Effector CD4-positive, alpha-beta T cell (primary cell): Measurements from ENCODE around the gene ZNF831.
A peak's percentile ranks its signal among the peaks of the same experiment; 100 is the strongest.

Source experiments
- DNase-seq: peaks from one replicate; pipeline ENCODE4 v3.0.0-alpha.2; 2020

The ZNF831 gene

DNA sequence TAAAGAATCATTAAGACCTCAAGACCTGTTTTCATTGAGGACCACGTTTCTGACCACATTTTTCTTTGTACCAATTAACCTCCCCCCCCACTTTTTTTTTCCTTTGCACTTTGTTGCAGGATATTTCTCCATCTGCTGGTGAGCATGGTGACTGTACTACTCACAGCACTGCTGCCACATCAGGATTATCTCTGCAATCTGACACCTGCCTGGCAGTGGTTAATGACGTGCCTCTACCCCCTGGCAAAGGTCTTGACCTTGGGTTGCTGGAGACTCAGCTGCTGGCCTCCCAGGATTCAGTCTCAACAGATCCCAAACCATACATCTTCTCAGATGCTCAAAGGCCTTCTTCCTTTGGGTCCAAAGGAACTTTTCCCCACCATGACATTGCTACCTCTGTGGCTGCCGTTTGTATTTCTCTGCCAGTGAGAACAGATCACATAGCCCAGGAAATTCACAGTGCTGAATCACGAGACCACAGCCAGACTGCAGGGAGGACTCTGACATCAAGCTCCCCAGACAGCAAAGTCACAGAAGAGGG lies 90.2 kb downstream of the ZNF831 start:
- peak; percentile 5 for DNase-seq

DNA sequence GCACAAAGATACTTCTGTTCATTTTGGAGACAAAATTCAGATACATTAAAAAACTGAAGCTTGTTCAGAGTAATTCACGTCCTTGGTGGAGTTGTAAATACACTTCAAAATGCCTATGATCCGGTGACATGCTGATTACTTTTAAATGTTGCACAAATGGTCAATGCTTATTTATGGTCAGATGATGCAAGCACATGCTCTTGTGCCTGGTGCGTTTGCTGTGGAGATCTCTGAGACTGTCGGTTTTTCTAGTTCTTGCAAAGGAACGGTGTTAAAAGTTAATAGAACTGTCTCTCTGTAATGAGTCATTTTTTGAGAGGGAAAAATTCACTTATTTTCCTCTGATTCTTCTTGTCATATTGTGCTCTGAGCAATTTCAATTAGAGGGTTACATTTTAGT lies 91.6 kb downstream of the ZNF831 start:
- no peak for DNase-seq

DNA sequence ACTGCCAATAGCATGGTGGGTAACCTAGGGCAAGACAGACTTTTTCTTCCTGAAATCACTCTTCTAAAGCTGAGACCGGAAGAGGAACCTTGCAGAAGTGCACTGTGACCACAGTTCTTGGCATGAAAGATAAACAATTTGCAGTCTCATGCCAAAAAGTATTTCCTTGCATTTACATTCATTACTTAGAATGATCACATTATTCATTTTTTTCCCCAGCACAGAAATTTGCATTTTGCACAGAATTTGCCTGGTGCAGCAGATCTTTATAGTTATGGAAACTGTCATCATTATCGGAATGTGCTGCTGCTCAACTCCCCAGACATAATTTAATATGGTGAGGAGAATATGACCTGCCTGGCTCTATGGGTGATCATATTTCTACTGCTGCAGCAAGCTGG lies 94.6 kb downstream of the ZNF831 start:
- no peak for DNase-seq

DNA sequence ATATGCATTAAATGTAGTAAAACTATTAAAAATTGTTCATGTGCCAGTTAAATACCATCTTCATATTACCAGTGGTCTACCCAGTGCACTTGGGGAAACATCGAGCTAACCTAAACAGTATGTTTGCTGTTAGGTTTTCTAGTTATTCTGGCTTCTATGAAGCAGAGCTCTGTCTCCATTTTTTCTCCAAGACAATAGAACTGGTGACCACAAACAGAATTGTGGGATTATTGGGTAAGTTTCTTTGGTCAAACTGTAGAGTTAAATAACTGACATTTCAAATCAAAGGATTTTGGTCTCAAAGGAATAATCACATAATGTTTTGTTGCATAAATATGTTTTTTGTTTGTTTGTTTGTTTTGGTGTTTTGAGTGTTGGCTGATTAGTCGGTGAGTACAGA lies 96.3 kb downstream of the ZNF831 start:
- no peak for DNase-seq

DNA sequence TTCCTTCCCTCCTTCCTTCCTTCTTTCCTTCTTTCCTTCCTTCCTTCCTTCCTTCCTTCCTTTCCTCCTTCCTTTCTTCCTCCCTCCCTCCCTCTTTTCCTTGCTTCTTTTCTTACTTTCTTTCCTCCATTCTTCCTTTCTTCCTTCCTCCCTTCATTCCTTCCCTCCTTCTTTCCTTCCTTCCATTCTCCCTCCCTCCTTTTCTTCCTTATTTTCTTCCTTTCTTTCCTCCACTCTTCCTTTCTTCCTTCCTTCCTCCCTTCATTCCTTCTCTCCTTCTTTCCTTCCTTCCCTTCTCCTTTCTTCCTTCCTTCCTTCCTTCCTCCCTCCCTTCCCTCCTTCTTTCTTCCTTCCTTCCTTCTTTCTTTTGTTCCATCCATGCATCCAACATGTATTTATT lies 101.7 kb downstream of the ZNF831 start:
- DNase-seq: no peak

DNA sequence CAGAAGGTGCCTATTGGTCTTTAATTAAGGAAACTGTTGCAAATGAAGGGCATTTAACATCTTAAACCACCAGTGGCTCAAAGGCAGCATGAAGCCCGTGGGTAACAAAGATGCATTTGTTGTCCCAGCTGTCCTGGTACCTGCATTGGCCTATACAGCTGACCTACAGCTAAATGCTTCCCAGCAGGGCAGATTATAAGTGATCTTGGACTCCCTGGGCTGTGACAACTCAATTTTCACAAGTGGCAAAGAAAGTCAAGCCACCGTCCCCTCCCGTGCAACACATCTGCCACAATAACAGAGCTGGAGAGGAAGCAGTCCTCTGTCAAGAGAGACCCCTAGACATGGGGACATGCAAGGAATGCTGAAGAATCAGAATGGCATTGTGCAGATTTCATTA lies 105.2 kb downstream of the ZNF831 start:
- no peak for DNase-seq

DNA sequence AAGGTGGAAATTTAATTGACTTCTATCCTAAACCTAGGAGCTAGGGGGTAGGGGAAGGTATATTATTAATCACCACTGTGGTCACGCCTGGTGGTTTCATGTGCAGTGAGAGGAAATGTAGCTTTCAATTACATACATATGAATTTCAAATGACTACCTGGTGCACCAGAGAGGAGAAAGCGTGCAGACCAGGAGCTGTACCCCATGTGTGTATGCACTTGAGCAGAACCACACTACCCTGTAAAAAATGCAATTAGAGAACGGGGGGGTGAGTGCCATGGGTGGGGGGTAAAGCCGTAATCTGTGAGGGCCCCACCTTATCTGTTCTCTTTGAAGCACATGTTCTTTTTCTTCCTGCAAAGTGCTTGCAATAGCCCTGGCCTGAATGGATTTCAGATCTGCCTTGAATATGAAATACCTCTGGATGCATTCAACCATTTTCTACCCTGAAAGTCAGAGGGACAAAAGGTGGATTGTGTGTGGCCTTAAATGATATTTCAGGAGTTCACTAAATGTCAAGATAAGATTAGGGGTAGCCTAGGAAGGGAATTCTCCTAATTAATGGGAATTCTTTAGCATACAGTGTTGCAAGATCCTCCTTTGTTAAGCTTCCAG lies 105.9 kb downstream of the ZNF831 start:
- DNase-seq: no peak

DNA sequence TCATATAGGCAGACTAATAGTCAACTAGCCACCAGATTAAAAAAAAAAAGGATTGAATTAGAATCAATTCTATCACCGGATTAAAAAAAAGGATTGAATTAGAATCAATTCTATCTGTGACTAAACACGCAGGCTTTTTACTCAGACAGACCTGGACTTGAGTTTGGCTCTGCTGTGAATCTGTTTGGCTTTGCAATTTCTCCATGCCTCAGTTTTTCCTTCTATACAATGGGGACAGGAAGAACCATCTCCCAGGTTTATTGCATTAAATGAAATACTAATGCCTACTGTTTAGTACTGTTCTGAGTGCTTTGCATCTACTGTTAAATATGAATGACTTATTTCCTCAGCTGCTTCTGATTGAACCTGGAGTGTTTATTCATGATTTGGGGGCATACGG lies 106.8 kb downstream of the ZNF831 start:
- DNase-seq: no peak

DNA sequence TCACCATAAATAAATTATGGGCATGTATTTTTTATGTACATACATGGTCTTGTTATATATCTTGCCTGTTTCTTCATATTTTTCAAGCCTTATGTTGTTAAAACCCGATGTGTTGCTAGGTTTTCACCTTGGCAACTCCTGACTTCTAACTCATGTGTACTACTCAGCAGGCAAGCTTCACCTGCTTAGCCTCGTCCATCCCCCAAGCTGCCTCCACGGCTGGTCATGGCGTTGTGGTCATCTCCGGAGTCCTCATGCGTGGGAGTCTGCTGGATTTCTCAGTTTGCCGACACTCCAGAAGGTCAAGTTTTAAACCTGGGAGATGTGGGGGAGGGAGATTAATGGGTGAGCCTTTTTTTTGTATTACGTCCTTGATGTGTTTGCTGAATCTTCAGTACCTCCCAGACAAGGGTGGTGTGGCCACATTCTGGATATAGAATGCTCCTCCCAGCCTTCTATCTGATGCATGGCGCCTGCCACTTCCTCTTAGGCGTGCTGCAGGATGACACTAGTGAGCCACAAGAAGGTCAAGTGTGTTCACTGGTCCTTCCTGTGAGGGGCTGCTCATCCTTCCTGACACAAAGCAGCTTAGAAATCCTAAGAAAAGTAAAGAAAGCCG lies 110.2 kb downstream of the ZNF831 start:
- DNase-seq: no peak

DNA sequence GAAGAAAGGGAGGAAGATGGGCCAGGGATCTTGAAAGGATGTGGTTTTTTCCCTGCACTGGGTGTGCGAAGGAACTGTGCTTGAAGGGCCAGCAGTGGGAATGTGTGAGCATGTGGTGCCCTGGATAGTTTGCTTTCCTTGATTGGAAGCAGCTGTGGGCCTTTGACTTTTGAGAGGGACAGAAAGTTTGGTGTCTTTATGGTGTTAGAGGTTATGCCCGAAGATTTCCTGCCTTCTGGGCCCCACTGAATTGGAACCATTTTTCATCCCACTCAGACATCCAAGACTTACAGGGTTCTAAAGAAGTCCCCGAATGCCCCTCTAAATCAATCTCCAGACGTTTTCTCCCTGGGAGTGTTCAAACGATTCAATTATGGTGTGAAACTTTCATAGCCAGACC lies 113.3 kb downstream of the ZNF831 start:
- no peak for DNase-seq

DNA sequence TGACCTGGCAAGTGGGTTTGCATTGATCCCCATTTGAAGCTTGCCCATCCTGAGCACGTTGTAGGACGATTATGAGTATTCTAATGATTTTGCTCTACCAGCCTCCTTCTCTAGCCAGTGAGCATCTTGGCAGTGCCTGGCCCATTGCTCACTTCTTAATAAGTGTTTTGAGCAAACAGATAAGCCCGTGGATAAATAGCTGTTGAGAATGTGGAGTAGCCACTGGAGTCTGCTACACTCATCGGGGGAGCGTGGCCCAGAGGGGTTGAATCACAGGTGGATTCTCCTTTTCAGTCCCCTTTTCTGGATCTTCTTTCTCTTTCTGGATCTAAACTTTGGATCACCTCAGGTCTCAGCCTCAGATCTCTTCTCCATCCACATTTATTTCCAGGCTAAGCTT lies 120.8 kb downstream of the ZNF831 start:
- no peak for DNase-seq

DNA sequence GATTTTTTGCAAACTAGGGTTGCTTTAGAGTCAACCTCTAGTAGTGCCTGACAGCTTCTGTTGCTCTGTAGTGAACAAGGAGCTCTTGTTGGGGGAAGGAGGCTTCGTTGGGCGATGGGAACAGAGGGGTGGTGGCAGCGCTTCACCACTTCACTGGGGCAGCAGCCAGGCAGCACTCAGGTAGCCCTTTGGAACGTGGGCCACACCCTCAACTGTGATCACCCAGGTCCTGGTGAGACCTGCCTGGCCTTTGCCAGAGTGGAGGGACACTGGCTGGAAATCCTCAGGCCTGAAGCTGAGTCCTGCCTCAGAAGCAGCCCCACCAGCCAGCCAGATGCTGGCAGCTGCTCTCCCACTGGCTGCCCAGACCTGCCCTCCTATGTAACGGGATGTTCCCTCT lies 126.4 kb downstream of the ZNF831 start:
- DNase-seq: no peak

DNA sequence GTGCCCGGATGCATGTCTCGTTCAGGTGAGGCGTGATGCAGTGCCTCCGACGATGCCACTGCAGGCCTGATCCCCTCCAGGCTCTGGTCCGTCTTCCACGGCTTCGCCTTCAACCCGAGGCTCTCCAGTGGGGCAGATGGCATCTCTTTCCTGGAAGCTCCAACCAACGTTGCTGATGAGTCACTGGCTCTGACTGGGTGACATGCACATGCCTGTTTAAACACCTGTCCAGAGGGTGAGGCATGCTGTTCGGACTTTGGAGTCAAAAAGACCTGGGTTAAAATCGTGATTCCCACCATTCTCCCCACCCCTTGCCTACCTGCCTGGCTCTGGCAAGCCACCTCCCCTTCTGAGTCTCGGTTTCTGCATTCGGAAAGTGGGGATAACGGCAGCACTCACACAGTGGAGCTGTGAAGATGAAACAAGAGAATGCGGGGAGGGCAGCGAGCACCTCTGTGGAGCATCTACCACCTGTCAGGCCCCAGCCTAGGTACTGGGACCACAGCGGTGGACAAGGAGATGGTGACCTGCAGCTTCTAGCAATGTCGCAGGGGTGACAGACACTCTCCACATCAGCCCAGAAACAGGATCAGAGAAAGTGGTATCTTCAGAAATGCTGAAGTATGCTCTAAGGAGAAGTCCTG lies 128.2 kb downstream of the ZNF831 start:
- no peak for DNase-seq

DNA sequence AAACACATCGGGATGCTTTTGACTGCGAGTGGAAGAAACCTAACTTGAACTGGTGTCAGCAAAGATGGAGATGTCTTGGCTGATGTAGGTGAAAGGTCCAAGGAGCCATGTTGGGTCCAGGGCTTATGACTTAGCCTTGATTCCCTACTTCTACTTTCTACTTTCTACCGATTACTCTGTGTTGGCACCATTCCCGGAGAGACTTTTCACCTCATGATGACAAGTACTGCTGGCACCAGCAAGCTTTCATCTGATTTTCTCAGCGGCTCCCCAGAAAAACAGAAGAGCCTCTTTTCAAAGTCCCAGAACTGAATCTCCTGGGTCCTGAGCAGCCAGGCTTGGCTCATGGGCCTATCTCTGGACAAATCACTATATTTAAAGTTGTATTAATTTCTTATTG lies 131.9 kb downstream of the ZNF831 start:
- DNase-seq: no peak

DNA sequence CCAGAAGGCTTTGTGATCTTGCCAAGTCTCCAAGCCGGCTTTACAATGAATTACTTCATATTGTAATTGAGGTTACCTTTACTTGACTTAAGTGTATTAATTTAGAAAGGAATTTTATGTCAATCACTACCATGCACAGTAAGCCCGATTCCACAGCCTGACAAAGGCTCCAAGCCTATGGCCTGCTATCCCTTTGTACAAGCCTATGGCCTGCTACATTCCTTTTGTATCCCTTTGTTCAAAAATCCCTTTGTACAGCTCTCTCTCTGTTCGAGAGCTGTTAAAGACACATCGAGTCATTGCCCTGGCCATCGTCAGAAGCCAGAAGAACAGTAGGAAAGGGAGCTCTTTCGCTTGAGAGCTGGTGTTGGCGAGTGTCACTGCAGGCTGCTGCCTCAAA lies 134.1 kb downstream of the ZNF831 start:
- DNase-seq: no peak

DNA sequence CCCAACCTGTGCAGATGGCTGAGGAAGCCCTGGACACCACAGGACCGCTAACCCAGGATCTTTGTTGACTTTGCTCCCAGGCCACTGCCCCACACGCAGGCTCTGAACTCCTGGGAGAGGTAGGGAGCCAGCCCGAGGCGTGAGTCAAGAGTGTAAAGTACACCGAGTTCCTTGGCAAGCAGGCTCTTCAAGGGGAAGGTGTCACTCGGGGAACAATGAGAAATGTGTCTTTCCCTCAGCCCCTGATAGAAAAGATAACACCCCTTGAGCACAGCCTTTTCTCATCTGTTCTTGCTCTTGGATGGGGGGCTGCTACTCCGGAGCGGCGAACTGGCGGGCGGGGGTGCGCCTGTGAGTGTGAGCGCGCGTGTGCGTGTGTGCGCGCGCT lies 136.3 kb downstream of the ZNF831 start:
- no peak for DNase-seq

DNA sequence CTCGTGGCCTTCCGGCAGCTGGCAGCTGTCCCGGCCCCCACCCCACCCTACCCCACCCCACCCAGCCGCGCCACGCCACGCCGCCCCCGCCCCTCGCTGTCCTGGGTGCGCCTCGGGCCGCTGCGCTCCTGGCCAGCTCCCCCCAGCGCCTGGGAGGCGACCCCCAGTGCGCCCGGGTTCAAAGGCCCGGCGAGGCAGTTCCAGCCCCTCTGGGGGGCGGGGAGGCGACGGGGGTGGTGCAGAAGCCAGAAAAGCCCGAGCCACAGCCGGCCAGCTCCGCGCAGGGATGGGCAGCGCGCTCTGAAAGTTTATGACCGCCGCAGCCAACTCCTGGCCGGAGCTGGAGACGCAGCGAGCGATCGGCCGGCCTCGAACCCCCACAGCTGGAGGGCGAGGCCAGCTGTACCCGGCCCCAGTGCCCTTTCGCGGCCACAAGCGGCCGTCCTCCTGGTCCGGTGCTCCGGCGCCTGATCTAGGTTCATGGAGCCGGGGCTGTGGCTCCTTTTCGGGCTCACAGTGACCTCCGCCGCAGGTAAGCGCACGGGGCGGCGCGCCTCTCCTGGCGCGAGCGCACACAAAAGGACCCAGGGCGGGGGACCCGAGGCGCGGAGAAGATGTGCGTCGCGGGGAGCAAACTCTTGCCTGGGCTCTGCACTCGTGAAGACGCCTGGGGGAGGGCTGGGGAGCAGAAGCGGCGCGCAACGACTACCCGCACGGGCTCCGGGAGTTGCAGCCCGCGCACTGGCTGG lies 136.9 kb downstream of the ZNF831 start, which contains the start of gene EDN3:
Gene EDN3, plus strand, starts transcription at position 279 of the 749 bp plus-strand sequence. Its CDS starts 202 bp downstream, at position 481.
- no peak for DNase-seq

DNA sequence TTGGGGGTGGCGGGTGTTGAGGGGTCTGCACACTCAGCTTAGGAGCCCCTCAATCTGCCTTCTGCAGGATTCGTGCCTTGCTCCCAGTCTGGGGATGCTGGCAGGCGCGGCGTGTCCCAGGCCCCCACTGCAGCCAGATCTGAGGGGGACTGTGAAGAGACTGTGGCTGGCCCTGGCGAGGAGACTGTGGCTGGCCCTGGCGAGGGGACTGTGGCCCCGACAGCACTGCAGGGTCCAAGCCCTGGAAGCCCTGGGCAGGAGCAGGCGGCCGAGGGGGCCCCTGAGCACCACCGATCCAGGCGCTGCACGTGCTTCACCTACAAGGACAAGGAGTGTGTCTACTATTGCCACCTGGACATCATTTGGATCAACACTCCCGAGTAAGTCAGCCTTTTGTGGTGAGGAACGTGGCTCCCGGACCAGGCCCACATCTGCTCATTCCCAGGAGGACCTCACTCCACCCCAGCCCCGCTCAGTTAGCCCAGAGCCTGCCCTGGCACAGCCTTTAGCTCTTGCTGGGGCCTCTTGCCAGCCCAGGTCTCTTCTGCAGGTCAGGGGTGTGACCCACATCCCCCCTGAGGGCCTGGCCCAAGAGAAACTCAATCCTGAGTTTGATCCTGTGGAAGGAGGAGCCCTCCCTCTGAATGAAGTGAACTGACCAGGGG lies 137.9 kb downstream of the ZNF831 start:
- no peak for DNase-seq

DNA sequence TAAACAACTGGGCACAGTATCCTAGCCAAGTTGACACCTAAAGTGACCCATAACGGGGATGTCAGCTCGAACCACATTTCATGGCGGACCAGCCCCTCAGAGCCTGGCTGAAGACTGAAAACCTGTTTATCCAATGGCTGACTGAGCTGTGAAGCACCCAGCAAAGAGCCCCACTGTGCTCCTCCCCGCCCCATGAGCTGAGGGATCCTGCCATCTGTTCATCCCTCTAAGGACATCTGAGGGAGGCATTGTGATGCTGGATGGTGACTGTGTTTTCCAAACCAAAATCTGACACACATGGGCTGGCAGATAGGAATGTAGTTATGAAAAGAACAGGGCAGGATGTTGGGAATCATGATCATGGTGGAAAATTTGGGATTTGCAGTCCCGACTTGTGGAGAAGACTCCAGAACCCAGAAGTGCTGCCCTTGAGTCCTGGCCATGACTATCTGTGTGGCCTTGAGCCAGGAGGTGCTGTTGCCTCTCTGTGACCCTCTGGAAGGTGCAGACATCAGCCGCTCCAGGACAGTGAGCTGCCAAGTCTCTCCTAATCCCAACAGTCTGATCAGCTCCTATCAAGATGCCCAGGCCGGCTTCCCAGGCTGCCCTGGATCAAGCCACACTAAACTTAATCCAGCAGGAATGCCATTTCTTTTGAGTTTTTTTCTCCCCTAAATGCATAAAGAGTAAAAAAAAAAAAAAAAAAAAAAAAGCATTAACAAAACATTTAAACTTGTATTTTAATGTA lies 142.5 kb downstream of the ZNF831 start:
- no peak for DNase-seq

DNA sequence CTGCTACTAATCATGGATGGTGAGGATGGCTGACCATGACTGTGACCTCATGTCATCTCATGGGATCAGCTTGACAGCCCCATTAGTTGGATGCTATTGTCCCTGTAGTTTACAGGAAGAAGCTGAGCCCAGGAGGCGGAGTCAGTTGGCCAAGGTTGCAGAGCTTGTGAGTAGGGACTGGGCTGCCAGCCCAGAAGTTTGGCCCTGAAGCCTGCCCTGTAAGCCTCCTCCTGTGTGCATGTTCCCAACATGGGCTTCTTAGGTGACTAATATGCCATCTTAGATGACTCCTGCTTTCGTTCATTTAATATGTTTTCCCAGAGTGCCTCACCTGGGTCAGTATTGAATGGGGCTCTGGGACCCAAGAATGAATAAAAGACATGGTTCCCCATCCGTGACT lies 143.6 kb downstream of the ZNF831 start:
- no peak for DNase-seq
